ENCODE measurements around the gene HRG. TPM values are rescaled to one million over a fixed set of nuclear protein-coding genes. Genes with fewer than 3 reads are reported as not detected.
"Not testable (repeated sequence)": the region's sequence is repeated elsewhere in the genome, so short reads cannot be mapped to it uniquely, and the experiment has no call there.

HRG gene, protein sequence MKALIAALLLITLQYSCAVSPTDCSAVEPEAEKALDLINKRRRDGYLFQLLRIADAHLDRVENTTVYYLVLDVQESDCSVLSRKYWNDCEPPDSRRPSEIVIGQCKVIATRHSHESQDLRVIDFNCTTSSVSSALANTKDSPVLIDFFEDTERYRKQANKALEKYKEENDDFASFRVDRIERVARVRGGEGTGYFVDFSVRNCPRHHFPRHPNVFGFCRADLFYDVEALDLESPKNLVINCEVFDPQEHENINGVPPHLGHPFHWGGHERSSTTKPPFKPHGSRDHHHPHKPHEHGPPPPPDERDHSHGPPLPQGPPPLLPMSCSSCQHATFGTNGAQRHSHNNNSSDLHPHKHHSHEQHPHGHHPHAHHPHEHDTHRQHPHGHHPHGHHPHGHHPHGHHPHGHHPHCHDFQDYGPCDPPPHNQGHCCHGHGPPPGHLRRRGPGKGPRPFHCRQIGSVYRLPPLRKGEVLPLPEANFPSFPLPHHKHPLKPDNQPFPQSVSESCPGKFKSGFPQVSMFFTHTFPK
- total RNA-seq: not detected

DNA sequence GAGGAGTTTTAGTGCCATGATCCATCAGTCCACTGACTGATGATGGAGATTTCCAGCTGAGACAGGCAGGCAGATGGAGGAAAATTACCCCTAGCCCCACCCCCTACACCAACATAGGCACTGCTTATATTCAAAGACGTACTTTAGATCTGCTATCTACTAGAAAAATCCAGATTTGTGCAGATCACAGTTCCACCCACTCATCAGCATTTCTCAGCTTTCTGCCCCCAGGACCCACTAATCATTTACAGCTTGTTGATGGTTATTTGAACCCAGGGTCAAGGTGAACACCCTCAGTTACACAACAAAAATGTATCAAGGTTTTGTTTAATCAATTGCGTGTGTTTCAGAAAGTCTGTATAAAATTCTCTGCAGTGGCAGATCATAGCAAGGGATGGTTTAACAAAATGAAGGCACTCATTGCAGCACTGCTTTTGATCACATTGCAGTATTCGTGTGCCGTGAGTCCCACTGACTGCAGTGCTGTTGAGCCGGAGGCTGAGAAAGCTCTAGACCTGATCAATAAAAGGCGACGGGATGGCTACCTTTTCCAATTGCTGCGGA is at the start of gene HRG:
TSS of gene HRG (plus strand) at position 390 of the 564 bp plus-strand sequence. CDS start at position 408, 18 bp downstream.
- no peak for DNase-seq (ENCODE audit: low spot score)
- no peak for ATAC-seq
- intact Hi-C loops (cut with DNase I): no loop called here

DNA sequence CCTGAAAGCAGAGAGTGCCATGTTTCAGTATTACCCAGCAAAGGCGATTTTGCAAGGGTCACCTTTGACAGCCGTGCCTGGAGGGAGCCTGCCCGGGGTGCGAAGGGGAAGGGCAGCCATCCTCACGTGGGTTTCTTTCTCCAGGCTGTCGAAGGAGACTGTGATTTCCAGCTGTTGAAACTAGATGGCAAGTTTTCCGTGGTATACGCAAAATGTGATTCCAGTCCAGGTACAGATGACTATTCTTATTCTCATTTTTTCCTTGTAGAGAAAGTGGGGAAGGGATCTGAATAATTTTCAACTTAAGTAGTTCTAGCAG is 49.6 kb upstream of the HRG start:
- ATAC-seq (no peak), DNase-seq (ENCODE audit: low spot score) (no peak)
- intact Hi-C loops (cut with DNase I): no loop called here

DNA sequence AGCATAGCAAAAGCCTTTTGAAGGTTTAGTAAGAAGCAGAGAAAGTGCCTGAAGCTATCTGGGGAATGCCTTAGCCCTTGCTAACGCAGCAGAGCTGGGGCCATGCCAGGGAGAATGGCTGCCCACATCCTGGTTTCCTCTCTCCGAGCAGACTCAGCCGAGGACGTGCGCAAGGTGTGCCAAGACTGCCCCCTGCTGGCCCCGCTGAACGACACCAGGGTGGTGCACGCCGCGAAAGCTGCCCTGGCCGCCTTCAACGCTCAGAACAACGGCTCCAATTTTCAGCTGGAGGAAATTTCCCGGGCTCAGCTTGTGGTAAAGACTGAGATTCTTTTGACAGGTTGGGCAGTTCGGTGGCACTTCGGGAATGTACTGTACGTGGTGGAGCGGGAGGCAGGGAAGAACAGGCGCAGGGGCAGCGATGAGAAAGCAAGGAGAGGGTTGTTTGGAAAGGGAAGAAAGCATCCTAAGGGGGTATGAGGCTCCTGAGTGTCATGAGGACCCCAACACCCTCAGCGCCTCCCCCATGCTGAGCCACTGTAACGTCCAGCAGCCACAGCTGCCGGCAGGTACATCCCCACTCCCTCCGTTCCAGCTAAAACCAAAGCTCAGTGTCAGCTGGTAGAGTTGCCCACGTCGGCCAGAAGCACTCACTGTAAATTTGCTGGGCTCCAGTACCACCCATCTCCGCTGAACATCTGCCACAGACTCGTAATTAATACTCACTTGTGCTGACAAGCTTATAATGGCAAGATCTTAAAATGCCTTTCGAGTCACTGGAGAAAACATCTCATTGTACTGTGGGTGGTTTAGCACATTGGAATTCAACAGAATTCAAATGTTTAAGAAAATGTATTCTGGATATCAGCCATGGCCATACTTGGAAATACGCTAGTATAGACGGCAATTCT is 48.5 kb upstream of the HRG start:
- DNase-seq (ENCODE audit: low spot score): peak; percentile 86
- intact Hi-C loops (cut with DNase I): no loop called here

DNA sequence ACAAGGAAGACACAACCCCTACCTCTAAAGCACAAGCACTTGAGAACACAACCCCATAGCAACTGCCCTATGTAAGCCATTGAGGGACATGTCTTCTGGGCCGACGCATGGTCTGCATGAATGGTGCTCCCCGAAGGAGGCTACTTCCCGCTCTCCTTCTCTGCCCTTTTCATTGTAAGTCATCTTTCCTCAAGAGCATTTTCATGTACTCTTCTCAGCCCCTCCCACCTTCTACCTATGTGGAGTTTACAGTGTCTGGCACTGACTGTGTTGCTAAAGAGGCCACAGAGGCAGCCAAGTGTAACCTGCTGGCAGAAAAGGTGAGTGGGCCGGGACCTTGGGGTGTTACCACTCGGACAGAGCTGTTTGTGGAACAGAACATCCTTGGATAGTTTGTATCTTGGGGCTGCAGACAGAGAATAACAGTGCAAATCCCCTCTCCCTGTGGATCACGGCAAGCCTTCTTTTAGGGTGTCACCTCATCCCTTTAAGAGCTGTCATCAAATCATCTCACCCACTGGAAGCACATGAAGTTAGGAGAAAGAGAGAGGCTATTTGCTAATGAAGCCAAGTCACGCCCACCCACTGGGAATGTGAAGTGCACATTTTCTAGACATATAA is 47.4 kb upstream of the HRG start:
- intact Hi-C loops (cut with DNase I): no loop called here
- DNase-seq (ENCODE audit: low spot score) (no peak), ATAC-seq (no peak)

More for the DNA sequence above, 48.5 kb upstream of the HRG start:
- ATAC-seq: peak; percentile 93

DNA sequence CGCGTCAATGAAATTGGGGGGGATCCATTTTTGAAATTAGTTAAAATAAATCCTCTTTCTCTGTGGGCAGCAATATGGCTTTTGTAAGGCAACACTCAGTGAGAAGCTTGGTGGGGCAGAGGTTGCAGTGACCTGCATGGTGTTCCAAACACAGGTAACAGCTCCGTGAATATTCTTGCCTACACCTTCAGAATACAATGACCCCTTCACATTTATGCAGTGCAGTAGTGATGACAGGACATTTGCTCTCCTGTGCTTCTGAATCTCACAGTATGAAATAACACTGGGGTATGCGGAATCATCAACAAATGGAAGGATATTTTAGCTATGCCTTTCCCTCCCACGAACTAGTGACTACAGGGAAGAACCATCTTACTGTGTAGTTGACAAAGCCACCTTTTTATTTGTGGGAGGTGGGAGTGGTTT is 46.0 kb upstream of the HRG start:
- ATAC-seq (no peak), DNase-seq (ENCODE audit: low spot score) (no peak)
- intact Hi-C loops (cut with DNase I): no loop called here

DNA sequence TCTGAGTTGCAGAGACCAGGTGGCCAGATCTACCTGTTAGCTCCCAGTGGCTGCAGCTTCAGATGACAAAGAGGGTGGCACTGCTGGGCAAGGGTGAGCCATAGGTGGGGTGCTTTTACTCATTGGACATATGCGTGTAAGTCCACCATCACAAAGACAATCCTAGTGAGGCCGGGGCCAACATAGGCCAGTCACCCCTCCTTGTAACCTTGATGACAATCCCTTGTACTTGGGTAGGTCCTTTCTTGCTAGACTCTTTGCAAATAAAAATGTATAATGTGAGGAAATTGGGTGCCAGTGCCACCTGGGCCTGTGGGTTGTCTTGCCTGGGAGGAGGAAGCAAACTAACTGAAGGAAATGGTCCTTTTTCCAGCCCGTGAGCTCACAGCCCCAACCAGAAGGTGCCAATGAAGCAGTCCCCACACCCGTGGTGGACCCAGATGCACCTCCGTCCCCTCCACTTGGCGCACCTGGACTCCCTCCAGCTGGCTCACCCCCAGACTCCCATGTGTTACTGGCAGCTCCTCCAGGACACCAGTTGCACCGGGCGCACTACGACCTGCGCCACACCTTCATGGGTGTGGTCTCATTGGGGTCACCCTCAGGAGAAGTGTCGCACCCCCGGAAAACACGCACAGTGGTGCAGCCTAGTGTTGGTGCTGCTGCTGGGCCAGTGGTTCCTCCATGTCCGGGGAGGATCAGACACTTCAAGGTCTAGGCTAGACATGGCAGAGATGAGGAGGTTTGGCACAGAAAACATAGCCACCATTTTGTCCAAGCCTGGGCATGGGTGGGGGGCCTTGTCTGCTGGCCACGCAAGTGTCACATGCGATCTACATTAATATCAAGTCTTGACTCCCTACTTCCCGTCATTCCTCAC is 45.4 kb upstream of the HRG start:
- intact Hi-C loops (cut with DNase I): no loop called here
- no peak for ATAC-seq
- no peak for DNase-seq (ENCODE audit: low spot score)

DNA sequence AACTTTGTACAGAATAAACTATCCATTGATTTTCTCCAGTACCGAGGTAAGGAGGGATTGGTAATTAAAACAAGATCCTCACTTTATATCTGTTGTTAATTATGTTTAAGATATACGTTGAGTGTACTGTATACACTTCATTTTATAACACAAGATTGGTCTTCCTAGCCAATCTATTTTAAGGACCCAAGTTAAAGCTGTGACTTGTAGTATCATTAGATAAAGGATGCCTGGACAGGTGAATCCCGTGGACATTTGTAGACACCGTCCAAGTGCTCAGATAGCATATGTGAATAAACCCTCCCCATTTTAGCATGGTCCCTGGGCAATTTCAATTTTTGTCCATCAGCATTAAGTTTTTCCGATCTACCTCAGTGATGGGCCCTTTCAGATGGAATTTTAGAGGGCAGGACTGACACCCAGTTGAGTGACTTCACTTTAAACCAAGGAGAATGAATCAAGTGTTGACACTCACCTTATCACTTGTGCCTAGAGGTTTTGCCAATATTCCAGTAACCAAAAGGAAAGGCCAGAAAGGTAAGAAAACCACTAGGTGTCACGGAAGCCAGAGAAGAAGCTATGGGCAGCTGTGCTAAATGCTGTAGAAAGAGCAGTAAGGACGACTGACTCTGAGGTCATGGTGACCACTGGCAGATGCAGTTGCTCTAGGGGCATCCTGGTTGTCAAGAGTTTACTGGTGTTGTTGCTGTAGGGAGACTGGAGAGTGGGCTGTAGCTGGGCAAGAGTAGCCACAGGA is 43.7 kb upstream of the HRG start:
- intact Hi-C loops (cut with DNase I): no loop called here
- ATAC-seq (no peak), DNase-seq (ENCODE audit: low spot score) (no peak)

DNA sequence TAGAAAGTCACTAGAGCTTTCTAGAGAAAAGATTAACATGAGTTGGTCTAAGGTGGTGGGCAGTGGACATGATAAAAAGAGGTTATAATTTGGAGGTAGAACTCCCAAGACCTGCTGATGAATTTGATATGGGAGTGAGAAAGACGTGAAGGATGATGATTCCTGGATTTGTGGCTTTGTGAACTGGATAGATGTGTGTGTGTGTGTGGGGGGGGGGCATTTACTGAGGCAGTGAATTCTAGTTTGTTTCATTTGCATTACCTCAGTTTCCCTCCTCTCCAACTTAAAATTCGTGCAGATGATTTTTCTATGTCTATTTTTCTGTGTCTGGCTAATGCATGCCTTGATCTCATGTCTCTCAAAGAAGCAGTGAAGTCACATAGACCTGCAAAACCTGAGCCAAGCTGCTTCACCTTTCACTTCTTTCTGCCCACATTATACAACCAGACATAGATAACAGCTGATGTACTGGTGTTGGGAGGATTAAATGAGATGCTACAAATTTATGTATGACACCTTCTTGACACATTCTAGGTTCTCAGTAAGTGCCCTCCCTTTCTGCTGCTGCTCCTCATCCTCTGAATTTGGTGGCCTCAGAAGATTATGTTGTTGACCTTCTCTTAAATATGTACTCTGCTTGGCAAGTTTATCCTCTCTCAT is 43.0 kb upstream of the HRG start:
- no peak for ATAC-seq
- no peak for DNase-seq (ENCODE audit: low spot score)
- intact Hi-C loops (cut with DNase I): no loop called here

DNA sequence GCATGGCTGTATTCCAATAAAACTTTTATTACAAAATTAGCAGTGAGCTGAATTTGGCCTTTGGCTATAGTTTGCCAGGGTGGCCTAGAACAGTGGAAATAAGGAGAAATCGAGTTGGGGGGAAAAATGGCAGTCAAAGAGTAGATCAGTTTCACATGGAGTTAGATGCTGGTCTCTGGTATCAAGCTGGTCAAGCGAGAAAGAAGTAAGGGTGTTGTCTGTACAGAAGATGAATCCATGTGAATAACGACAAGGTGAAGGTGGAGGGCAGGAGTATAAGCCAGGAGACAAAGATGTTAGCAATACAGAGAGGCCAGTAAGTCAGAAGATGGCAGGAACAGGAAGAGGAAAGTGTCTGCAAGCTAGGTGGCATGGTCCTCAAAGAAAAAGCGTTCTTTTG is 41.2 kb upstream of the HRG start:
- no peak for ATAC-seq
- intact Hi-C loops (cut with DNase I): no loop called here
- no peak for DNase-seq (ENCODE audit: low spot score)

DNA sequence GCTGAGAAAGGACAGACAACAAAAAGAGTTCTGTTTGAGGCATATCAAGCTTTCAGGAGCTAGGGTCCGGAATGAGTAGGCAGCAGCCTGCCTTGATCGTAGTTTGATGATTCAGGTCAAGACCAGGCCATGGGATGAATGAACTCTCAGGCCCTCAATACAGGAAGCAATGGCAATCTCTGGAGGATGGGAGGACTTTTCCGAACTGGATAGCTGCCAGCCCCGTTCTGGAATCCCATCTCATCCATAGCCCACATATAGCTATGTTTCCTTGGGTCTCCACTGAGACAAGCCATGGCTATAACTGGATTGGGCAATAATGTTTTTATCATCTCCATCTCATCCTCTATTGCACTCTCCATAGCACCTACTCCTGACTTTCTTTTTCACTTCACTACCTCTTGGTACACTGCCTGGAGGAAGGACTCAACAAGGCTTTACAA is 40.2 kb upstream of the HRG start:
- ATAC-seq: no peak
- no peak for DNase-seq (ENCODE audit: low spot score)
- intact Hi-C loops (cut with DNase I): no loop called here

DNA sequence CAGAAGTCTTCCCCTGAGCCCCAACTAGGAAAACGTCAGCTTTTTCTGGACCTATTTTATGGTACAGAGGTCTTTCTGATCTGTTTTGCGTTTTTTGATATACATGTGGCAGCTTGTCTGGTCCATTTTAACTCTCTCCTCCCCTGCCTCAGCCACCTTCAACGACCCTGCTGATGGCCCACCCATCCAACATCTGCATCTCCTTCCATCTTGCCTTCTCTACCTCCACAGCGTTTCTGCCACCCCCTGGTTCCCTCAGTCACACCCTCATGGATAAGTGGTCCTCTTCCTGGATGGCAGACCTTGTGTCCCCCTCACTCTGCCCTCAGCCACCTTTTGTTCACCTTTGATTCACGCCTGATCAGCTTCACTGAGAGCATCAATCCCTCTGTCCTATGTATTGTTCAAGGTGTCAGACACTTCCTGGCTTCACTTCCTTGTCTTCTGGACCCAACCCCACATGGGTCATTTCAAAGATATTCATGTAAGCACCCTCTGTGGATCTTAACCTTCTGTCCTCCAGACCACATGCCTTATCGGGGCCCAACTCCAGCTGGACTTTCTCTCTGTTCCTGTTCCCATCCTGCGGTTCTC is 39.5 kb upstream of the HRG start:
- DNase-seq (ENCODE audit: low spot score) (no peak), ATAC-seq (no peak)
- intact Hi-C loops (cut with DNase I): no loop called here

DNA sequence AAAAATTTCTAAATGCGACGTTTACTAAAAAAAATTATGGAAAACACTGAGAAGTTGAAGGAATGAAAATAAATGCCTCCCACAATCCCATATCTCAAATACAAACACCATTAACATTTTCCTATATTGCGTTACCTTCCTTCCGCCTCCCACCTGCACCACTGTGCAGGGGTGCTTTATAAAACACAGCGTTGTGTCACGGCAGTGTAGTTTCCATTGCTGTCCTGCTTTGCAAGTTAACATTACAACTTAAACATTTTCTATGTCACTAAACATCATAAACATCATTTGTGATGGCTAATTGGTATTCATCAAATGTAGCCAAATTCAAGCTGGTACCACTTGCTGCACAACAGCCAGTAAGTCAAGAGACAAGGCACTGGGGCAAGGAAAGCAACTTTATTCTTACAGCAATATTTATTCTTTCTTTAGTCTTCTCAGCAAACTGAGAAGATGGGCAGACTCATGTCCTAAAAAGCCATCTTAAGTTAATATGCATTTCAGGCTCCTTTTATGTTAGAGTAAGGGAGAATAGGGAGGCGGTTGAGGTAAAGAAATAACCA is 37.9 kb upstream of the HRG start:
- DNase-seq (ENCODE audit: low spot score) (no peak), ATAC-seq (no peak)
- intact Hi-C loops (cut with DNase I): no loop called here

DNA sequence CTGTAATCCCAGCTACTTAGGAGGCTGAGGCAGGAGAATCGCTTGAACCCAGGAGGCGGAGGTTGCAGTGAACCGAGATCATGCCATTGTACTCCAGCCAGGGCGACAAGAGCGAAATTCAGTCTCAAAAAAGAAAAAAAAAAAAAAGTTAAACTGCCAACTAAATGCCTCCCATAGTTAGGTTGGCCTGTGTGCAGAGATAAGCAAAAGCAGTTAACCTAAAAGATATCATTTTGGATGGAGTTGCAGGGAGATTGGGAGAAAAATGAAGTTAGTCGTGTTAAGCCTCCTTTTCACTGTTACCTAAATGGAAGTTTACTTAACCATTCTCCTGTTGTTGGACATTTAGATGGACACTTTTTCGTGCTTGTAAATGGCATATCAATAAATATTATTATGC is 37.1 kb upstream of the HRG start:
- no peak for DNase-seq (ENCODE audit: low spot score)
- intact Hi-C loops (cut with DNase I): no loop called here
- ATAC-seq: no peak

DNA sequence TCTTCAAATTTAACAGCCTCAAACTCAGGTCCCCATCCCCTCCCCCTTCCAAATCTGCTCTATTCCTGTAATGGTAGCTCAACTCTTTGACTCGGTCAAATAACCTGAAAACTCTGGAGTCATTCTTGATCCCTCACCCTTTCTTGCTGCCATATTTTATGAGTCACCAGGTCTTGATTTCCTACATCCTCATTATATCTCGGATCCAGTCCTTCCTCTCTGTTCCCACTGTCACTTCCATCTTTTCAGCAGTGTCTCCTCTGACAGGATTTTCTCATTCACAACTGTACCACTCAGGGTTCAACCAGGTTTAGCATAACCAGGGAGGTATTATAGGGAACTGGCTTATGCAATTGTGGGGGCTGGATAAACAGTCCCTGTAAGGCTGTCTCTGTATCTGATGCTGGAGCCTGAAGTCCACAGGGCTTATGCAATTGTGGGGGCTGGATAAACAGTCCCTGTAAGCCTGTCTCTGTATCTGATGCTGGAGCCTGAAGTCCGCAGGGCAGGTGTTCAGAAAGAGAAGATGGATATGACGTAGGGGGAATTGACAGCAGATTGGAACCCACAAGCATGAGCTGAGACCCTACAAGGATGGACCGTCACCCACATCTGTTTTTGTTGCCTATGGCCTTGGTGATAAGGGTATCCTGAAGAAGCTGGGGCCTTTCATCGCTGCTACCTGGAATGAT is 34.7 kb upstream of the HRG start:
- DNase-seq (ENCODE audit: low spot score): no peak
- ATAC-seq: no peak
- intact Hi-C loops (cut with DNase I): no loop called here

DNA sequence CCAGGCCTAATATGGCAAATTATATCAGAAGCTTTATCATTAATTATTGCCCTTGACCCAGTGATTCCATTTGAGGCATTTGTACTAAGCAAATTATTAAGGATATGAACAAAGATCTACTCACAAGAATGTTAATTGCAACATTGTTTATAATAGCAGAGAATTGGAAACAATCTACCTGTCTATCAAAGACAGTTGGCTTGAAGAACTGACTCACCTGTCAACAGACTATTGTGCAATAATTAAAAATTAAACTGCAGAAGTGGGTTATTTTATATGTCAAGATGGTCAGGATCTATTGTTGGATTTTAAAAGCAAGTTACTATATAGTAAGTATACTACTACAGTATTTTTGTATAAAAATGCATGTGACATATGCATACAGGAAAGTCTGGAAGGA is 32.3 kb upstream of the HRG start:
- no peak for ATAC-seq
- intact Hi-C loops (cut with DNase I): no loop called here

DNA sequence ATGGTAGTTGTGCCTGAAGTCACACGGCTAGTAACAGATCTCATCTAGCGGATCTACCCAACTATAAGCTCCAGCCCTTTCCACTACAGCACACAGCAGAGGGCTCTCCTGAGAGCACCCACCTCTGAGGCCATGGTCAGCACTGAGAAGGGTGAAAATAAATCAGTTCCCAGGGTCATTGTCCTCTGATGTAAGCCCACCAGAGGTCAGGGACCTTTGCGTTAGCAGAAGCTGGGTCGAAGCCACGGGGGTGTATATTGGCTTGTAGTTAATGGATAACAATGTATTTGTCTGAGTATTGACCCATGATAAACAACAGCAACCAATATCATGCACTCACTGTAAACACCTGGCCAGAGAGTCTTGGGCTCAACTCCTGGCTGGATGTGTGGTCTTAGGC is 31.6 kb upstream of the HRG start:
- intact Hi-C loops (cut with DNase I); ATAC-seq; DNase-seq (ENCODE audit: low spot score): not testable (repeated sequence)

More for the DNA sequence above, 32.3 kb upstream of the HRG start:
- no peak for DNase-seq (ENCODE audit: low spot score)

All from sciatic nerve (tissue), 2 donors.